Measurements from ENCODE around the gene ABI1. TPM values are rescaled to one million over a fixed set of nuclear protein-coding genes. Genes with fewer than 3 reads are reported as not detected.

The ABI1 gene
- total and polyA plus RNA-seq, 2 of the 4 experiments (the other 2 are of a cell fraction), result 49.6 to 71.3 TPM

GRCh38 chr10:26743091-26743490, 117.7 kb downstream of the ABI1 start:
- ChIA-PET CTCF (no interaction called here), POLR2A (ENCODE audit: unreplicated experiment) (no interaction called here)
- no peaks in the 10 kb centered on the region for H3K9me3 ChIP-seq (ENCODE audit: control insufficient read depth, insufficient read depth, low read length)
- dilution Hi-C loops (cut with HindIII; ENCODE audit: low sequenced_read_pairs, unreplicated experiment), result no loop called here
- no peaks in the 10 kb centered on the region for H3K27me3 ChIP-seq (ENCODE audit: control insufficient read depth, insufficient read depth, low read length)
- no peak overlapping the region for H2AK5ac ChIP-seq (ENCODE audit: low read depth, low read length)
- H3K36me3 ChIP-seq (ENCODE audit: control insufficient read depth, insufficient read depth, low read length), result peaks cover 15% of the 10 kb centered on the region
- no peak overlapping the region for H3K18ac ChIP-seq (ENCODE audit: low read depth, low read length)
- no peak overlapping the region for H3K4ac ChIP-seq (ENCODE audit: low read depth, low read length)
- TF ChIP-seq CHD1 (IDR thresholded peaks at IDR 0.05; ENCODE audit: low read depth, low read length) (no peak), RAD21 (IDR thresholded peaks at IDR 0.05; ENCODE audit: low read length) (no peak)
- no peak overlapping the region for H2BK20ac ChIP-seq (ENCODE audit: low read depth, low read length)
- H3K27ac ChIP-seq (ENCODE audit: insufficient read depth, low read length), result no peak overlapping the region
- no peak overlapping the region for H2BK5ac ChIP-seq (ENCODE audit: low read depth, low read length, poor library complexity, severe bottlenecking)
- no peak overlapping the region for H3K14ac ChIP-seq (replicated peaks; ENCODE audit: low read depth, low read length)
- no peak overlapping the region for H3K4me3 ChIP-seq (ENCODE audit: insufficient read depth, low read depth, low read length)
- no peaks in the 10 kb centered on the region for H3K9me1 ChIP-seq (ENCODE audit: insufficient read depth, low read length)
- H3K23ac ChIP-seq (ENCODE audit: low read depth, low read length), result no peak overlapping the region
- H3K4me1 ChIP-seq (ENCODE audit: control insufficient read depth, insufficient read depth, low read length), result no peaks in the 10 kb centered on the region
- H3K56ac ChIP-seq (ENCODE audit: extremely low read depth, insufficient read depth, low read length), result no peak overlapping the region
- no peak overlapping the region for H4K91ac ChIP-seq (ENCODE audit: insufficient read depth, low read depth, low read length)
- no peak overlapping the region for H2BK15ac ChIP-seq (ENCODE audit: low read depth, low read length)
- H3K79me1 ChIP-seq (ENCODE audit: low read depth in 1 of 2, low read length in 2 of 2), result peaks cover 0 to 3% of the 10 kb centered on the region in 2 experiments; a peak in 2 of 4 replicates
- BruUV-seq (replicated peaks), result no TSS peak
- no peak overlapping the region for H4K8ac ChIP-seq (ENCODE audit: low read depth in 2 of 2, low read length in 2 of 2)
- in situ Hi-C loops (cut with MboI; ENCODE audit: low sequenced_read_pairs), result no loop called here
- H4K20me1 ChIP-seq (ENCODE audit: insufficient read depth, low read length), result no peaks in the 10 kb centered on the region
- H2AFZ ChIP-seq (replicated peaks; ENCODE audit: low read length, poor library complexity), result no peak overlapping the region
- intact Hi-C loops (cut with micrococcal nuclease), result no loop called here
- H4K5ac ChIP-seq (ENCODE audit: low read depth, low read length), result no peak overlapping the region
- ATAC-seq (ENCODE audit: low read depth) (no peak), DNase-seq (peak; percentile 32)
- no peak overlapping the region for H3K9ac ChIP-seq (ENCODE audit: low read depth, low read length)
- H3K4me2 ChIP-seq (ENCODE audit: low read depth, low read length), result no peak overlapping the region
- no peak overlapping the region for H2AK9ac ChIP-seq (replicated peaks; ENCODE audit: low read depth, low read length, poor library complexity)
- H2BK120ac ChIP-seq (ENCODE audit: low read depth, low read length), result no peak overlapping the region
- WGBS, 2 experiments (ENCODE audit: extremely low coverage in 2 of 2, insufficient read length in 1 of 2), result no CpG with 5 or more reads among the region's 2 CpGs
